Gastroesophageal sphincter (tissue), 3 donors: ENCODE results near the gene PRELID1.

Experiments used
- CTCF ChIP-seq, 4 experiments: fragments of 200-600 bp in 2 of 4; fragments of 450-650 bp in 2 of 4; sonication (generic) in 1 of 4; IDR thresholded peaks; one replicate each; pipeline ENCODE4 v1.5.1; 2017 to 2019; ENCODE audit warnings: antibody characterized with exemption in 4 of 4, mild to moderate bottlenecking in 2 of 4, moderate library complexity in 2 of 4
- POLR2A ChIP-seq, 2 donors: fragments of 450-650 bp; IDR thresholded peaks; one replicate each; pipeline ENCODE4 v1.6.1; 2017; ENCODE audit warnings: antibody characterized with exemption in 2 of 2, mild to moderate bottlenecking in 2 of 2, moderate library complexity in 1 of 2
- POLR2AphosphoS5 ChIP-seq: sonication (generic); formaldehyde crosslinking; IDR thresholded peaks from one replicate; pipeline ENCODE4 v1.6.1; 2017; ENCODE audit warnings: antibody characterized with exemption

GRCh38 chr5:177334781-177335700 is 31.4 kb downstream of the PRELID1 start:
- TF ChIP-seq CTCF (IDR thresholded peaks at IDR 0.05) (no peak), POLR2AphosphoS5 (no peak), POLR2A (IDR thresholded peaks at IDR 0.05) (no peak)
